ENCODE results near the gene LTA.
A peak's percentile ranks its signal among the peaks of the same experiment; 100 is the strongest.

Gene LTA

GRCh38 chr6:31573239-31574105, 1.4 kb downstream of the LTA start:
- Mint-ChIP-seq H3K9me3 (no peaks in the 10 kb centered on the region), H3K4me3 (peak overlapping the region; percentile 90 to 100), H3K27me3 (no peaks in the 10 kb centered on the region), H3K36me3 (peaks cover 32 to 51% of the 10 kb centered on the region in 2 donors), H3K4me1 (peaks cover 64 to 95% of the 10 kb centered on the region in 2 donors), H3K27ac (peak overlapping the region; percentile 100)
- DNase-seq (no peak), ATAC-seq (replicated peaks) (no peak)

DNA sequence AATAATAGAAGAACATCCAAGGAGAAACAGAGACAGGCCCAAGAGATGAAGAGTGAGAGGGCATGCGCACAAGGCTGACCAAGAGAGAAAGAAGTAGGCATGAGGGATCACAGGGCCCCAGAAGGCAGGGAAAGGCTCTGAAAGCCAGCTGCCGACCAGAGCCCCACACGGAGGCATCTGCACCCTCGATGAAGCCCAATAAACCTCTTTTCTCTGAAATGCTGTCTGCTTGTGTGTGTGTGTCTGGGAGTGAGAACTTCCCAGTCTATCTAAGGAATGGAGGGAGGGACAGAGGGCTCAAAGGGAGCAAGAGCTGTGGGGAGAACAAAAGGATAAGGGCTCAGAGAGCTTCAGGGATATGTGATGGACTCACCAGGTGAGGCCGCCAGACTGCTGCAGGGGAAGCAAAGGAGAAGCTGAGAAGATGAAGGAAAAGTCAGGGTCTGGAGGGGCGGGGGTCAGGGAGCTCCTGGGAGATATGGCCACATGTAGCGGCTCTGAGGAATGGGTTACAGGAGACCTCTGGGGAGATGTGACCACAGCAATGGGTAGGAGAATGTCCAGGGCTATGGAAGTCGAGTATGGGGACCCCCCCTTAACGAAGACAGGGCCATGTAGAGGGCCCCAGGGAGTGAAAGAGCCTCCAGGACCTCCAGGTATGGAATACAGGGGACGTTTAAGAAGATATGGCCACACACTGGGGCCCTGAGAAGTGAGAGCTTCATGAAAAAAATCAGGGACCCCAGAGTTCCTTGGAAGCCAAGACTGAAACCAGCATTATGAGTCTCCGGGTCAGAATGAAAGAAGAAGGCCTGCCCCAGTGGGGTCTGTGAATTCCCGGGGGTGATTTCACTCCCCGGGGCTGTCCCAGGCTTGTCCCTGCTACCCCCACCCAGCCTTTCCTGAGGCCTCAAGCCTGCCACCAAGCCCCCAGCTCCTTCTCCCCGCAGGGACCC, 2.3 kb downstream of the LTA start:
- DNase-seq (peak; percentile 75), ATAC-seq (replicated peaks) (peak; percentile 45 to 53)
- H3K4me3 Mint-ChIP-seq: peak overlapping the region; percentile 90 to 100
- H3K27ac Mint-ChIP-seq: peak overlapping the region; percentile 100
- no peaks in the 10 kb centered on the region for H3K9me3 Mint-ChIP-seq
- H3K27me3 Mint-ChIP-seq: no peaks in the 10 kb centered on the region
- H3K36me3 Mint-ChIP-seq: peaks cover 37 to 58% of the 10 kb centered on the region in 2 donors
- peaks cover 67 to 95% of the 10 kb centered on the region in 2 donors for H3K4me1 Mint-ChIP-seq

DNA sequence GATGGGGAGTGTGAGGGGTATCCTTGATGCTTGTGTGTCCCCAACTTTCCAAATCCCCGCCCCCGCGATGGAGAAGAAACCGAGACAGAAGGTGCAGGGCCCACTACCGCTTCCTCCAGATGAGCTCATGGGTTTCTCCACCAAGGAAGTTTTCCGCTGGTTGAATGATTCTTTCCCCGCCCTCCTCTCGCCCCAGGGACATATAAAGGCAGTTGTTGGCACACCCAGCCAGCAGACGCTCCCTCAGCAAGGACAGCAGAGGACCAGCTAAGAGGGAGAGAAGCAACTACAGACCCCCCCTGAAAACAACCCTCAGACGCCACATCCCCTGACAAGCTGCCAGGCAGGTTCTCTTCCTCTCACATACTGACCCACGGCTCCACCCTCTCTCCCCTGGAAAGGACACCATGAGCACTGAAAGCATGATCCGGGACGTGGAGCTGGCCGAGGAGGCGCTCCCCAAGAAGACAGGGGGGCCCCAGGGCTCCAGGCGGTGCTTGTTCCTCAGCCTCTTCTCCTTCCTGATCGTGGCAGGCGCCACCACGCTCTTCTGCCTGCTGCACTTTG, 3.3 kb downstream of the LTA start, which contains the start of gene TNF:
TNF (plus strand) TSS at position 231 of the 567 bp plus-strand sequence; CDS start at position 408, 177 bp downstream.
- Mint-ChIP-seq H3K27me3 (no peaks in the 10 kb centered on the region), H3K4me1 (peaks cover 69 to 95% of the 10 kb centered on the region in 2 donors), H3K36me3 (peaks cover 37 to 58% of the 10 kb centered on the region in 2 donors), H3K27ac (peak within 1 kb of the TSS; percentile 100), H3K9me3 (no peaks in the 10 kb centered on the region), H3K4me3 (peak within 1 kb of the TSS; percentile 90 to 100)
- DNase-seq (peak; percentile 88), ATAC-seq (replicated peaks) (peak; percentile 44 to 49)

GRCh38 chr6:31575952-31576685, 4.0 kb downstream of the LTA start:
- DNase-seq (no peak), ATAC-seq (replicated peaks) (no peak)
- no peaks in the 10 kb centered on the region for H3K9me3 Mint-ChIP-seq
- H3K27ac Mint-ChIP-seq: peak overlapping the region; percentile 100
- H3K4me3 Mint-ChIP-seq: peak overlapping the region; percentile 90 to 100
- peaks cover 69 to 97% of the 10 kb centered on the region in 2 donors for H3K4me1 Mint-ChIP-seq
- H3K36me3 Mint-ChIP-seq: peaks cover 40 to 61% of the 10 kb centered on the region in 2 donors
- H3K27me3 Mint-ChIP-seq: no peaks in the 10 kb centered on the region

GRCh38 chr6:31576897-31577578, 4.9 kb downstream of the LTA start:
- Mint-ChIP-seq H3K27me3 (no peaks in the 10 kb centered on the region), H3K9me3 (no peaks in the 10 kb centered on the region)

DNA sequence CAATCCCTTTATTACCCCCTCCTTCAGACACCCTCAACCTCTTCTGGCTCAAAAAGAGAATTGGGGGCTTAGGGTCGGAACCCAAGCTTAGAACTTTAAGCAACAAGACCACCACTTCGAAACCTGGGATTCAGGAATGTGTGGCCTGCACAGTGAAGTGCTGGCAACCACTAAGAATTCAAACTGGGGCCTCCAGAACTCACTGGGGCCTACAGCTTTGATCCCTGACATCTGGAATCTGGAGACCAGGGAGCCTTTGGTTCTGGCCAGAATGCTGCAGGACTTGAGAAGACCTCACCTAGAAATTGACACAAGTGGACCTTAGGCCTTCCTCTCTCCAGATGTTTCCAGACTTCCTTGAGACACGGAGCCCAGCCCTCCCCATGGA, 5.5 kb downstream of the LTA start:
- Mint-ChIP-seq H3K9me3 (no peaks in the 10 kb centered on the region), H3K4me1 (peaks cover 69 to 98% of the 10 kb centered on the region in 2 donors), H3K36me3 (peaks cover 41 to 59% of the 10 kb centered on the region in 2 donors), H3K27ac (peak overlapping the region; percentile 100), H3K27me3 (no peaks in the 10 kb centered on the region), H3K4me3 (peak overlapping the region; percentile 90 to 100)
- DNase-seq (no peak), ATAC-seq (replicated peaks) (no peak)

More at GRCh38 chr6:31576897-31577578, 4.9 kb downstream of the LTA start:
- ATAC-seq (replicated peaks) (no peak), DNase-seq (no peak)
- Mint-ChIP-seq H3K27ac (peak overlapping the region; percentile 100), H3K36me3 (peaks cover 43 to 63% of the 10 kb centered on the region in 2 donors), H3K4me1 (peaks cover 66 to 98% of the 10 kb centered on the region in 2 donors), H3K4me3 (peak overlapping the region; percentile 90 to 100)

DNA sequence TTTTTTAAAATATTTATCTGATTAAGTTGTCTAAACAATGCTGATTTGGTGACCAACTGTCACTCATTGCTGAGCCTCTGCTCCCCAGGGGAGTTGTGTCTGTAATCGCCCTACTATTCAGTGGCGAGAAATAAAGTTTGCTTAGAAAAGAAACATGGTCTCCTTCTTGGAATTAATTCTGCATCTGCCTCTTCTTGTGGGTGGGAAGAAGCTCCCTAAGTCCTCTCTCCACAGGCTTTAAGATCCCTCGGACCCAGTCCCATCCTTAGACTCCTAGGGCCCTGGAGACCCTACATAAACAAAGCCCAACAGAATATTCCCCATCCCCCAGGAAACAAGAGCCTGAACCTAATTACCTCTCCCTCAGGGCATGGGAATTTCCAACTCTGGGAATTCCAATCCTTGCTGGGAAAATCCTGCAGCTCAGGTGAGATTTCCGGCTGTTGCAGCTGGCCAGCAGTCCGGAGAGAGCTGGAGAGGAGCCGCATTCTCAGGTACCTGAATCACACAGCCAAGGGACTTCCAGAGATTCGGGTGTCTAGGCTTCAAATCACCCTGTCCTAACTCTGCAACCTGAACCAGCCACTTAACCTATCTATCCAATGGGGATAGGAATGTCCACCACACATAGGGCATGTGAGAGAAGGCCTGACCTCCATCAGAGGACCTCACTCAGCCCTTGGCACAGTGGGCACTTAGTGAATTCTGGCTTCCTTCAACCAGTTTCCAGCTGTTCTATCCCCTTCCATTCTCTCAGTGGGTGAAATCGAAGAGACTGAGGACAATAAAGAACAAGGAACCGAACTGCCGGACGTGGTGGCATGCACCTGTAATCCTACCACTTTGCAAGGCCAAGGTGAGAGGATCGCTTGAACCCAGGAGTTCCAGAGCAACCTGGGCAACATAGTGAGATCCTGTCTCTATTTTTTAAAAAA, 6.4 kb downstream of the LTA start:
- Mint-ChIP-seq H3K27me3 (no peaks in the 10 kb centered on the region), H3K36me3 (peaks cover 38 to 50% of the 10 kb centered on the region in 2 donors), H3K27ac (peak overlapping the region; percentile 49), H3K4me3 (peak overlapping the region; percentile 41 to 68), H3K4me1 (peaks cover 66 to 95% of the 10 kb centered on the region in 2 donors), H3K9me3 (no peaks in the 10 kb centered on the region)
- no peak for ATAC-seq (replicated peaks)
- no peak for DNase-seq

- H3K4me1 Mint-ChIP-seq: peaks cover 59 to 88% of the 10 kb centered on the region in 2 donors
- no peak for DNase-seq
- ATAC-seq (replicated peaks): no peak
- H3K27ac Mint-ChIP-seq: peak overlapping the region; percentile 25
- H3K36me3 Mint-ChIP-seq: peaks cover 34 to 43% of the 10 kb centered on the region in 2 donors
- H3K27me3 Mint-ChIP-seq: no peaks in the 10 kb centered on the region
- H3K4me3 Mint-ChIP-seq: peak overlapping the region in 1 of 2 donors; percentile 68
- no peaks in the 10 kb centered on the region for H3K9me3 Mint-ChIP-seq
Measured at GRCh38 chr6:31579119-31579505, 7.0 kb downstream of the LTA start.

DNA sequence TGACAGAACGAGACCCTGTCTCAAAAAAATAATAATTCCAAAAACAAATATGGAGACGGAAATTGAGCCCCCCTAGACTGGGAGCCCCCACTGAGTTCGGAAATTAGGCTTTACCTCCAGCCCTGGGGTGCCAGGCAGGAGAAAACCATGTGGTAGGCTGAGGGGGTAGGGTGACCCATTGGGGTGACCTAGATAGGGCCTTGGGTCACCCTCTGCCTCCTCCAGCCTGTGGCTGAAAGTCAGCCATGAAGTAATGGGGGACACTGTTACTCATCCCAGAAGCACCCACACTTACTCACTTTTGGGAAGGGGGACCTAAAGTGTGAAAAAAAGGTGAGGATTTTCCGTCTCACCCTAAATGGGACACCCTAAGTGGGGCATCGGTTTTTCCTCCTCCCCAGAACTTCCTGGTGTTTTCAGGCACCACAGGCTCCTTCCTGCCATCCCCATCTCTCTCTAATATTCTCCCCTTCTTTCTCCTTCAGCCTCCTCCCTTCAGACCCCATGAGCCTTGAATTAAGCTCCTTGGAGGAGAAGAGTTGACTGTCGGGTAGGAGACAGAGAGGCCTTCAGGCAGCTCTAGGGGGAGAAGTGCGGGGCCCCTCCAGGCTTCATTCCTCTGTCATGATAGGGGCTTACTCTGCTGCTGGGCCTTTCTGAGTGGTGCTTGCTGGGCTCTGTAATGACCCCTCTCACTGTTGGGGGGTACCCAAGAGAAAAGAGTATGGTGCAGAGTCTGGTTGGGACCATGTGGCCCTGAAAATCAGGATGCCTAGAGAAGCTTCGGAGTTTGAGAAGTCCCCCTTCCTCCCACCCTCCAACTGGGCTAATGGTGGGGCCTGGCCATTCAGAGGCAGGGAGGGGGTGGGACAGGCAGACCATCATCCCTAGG, 7.7 kb downstream of the LTA start:
- peaks cover 54 to 82% of the 10 kb centered on the region in 2 donors for H3K4me1 Mint-ChIP-seq
- ATAC-seq (replicated peaks) (no peak), DNase-seq (no peak)
- H3K4me3 Mint-ChIP-seq: peak overlapping the region; percentile 94 to 99
- H3K27ac Mint-ChIP-seq: peak overlapping the region; percentile 15
- no peaks in the 10 kb centered on the region for H3K9me3 Mint-ChIP-seq
- H3K36me3 Mint-ChIP-seq: peaks cover 34 to 40% of the 10 kb centered on the region in 2 donors
- H3K27me3 Mint-ChIP-seq: no peaks in the 10 kb centered on the region

- Mint-ChIP-seq H3K36me3 (peaks cover 34 to 38% of the 10 kb centered on the region in 2 donors), H3K4me1 (peaks cover 51 to 78% of the 10 kb centered on the region in 2 donors), H3K4me3 (peak overlapping the region; percentile 94 to 99), H3K27ac (peak overlapping the region; percentile 95), H3K9me3 (no peaks in the 10 kb centered on the region), H3K27me3 (no peaks in the 10 kb centered on the region)
- no peak for DNase-seq
- no peak for ATAC-seq (replicated peaks)
Measured at GRCh38 chr6:31580438-31580740, 8.3 kb downstream of the LTA start.

- H3K27me3 Mint-ChIP-seq: no peaks in the 10 kb centered on the region
- peaks cover 52 to 78% of the 10 kb centered on the region in 2 donors for H3K4me1 Mint-ChIP-seq
- H3K4me3 Mint-ChIP-seq: peak overlapping the region; percentile 94 to 99
- peak; percentile 87 to 91 for ATAC-seq (replicated peaks)
- H3K27ac Mint-ChIP-seq: peak overlapping the region; percentile 95
- DNase-seq: peak; percentile 82
- no peaks in the 10 kb centered on the region for H3K9me3 Mint-ChIP-seq
- H3K36me3 Mint-ChIP-seq: peaks cover 29 to 33% of the 10 kb centered on the region in 2 donors
Measured at GRCh38 chr6:31580807-31581433, 8.8 kb downstream of the LTA start.
